ENCODE measurements around the gene POM121C.
"Not testable (repeated sequence)": the region's sequence is repeated elsewhere in the genome, so short reads cannot be mapped to it uniquely, and the experiment has no call there.

GRCh38 chr7:75458034-75458433 is 28.1 kb downstream of the POM121C start:
- not testable (repeated sequence) for TF ChIP-seq POLR2AphosphoS5, CTCF, POLR2A (IDR thresholded peaks at IDR 0.05)

Measured in upper lobe of left lung (tissue), 4 donors.